Activated CD4-positive, alpha-beta T cell treated with anti-CD3 and anti-CD28 coated beads for 4 hours (primary cell): Measurements from ENCODE around the gene NCF4.

ENCODE experiments used
- DNase-seq, 2 donors: peaks; one replicate each; pipeline ENCODE4 v3.0.0-alpha.2; 2020

NCF4 gene

GRCh38 chr22:36924151-36924698 is 63.4 kb downstream of the NCF4 start:
- no peak for DNase-seq

GRCh38 chr22:36925388-36926290 is 64.8 kb downstream of the NCF4 start:
- DNase-seq = no peak

DNA sequence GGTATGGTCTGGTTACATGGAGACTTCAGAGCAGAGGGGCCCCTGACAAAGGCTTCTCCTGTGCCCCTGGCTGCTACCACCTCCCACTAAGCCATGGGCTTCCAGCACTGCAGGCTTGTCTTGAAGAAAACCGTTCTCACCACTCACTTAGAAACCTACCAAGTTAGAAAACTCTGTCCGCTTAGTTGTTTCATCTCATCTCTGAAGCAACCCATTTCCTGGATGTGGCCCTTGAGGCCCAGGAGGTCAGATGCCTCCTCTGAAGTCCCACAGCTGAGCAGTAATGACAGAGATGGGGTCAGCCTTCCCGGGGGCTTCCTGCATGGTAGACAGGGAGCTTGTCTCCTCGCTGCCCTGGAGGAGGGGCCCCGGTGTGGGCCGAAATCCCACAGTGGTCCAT is 65.5 kb downstream of the NCF4 start:
- no peak for DNase-seq

DNA sequence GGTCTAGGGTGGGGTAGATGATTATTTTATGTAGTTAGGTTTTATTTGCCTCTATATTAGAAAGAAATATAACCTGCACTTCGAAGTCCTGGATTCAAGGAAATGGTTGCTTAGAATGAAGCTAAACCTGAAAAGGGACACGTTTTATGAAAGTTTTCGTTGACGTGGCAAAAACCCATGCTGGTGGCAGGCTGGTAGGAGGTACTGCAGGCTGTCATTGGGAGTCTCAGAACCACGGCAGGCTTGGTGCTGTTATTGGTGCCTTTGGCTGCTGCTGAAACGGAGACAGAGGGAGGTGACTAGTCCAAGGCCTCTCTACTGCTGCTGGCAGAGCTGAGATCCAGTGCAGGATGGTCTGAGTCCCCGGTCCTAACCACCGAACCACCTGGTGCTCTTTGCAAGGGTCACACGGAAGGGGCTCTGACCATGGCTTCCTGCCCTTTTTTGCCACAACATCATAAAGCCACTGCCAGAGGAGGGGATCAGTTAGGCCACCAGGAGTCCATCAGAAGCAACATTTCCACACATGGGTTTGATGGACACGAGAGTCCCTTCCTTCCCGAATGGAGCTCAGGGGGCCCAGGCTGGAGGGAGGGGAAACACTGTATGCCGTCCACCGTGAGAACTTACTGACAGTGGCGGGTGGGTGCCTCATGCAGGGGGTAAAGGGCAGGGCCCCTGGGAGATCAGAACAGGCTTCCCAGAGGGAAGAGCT is 66.1 kb downstream of the NCF4 start:
- no peak for DNase-seq
